ENCODE measurements around the gene CAPZB.
A peak's percentile ranks its signal among the peaks of the same experiment; 100 is the strongest.

CAPZB gene

GRCh38 chr1:19342894-19343616, 142.3 kb downstream of the CAPZB start:
- DNase-seq = no peak

DNA sequence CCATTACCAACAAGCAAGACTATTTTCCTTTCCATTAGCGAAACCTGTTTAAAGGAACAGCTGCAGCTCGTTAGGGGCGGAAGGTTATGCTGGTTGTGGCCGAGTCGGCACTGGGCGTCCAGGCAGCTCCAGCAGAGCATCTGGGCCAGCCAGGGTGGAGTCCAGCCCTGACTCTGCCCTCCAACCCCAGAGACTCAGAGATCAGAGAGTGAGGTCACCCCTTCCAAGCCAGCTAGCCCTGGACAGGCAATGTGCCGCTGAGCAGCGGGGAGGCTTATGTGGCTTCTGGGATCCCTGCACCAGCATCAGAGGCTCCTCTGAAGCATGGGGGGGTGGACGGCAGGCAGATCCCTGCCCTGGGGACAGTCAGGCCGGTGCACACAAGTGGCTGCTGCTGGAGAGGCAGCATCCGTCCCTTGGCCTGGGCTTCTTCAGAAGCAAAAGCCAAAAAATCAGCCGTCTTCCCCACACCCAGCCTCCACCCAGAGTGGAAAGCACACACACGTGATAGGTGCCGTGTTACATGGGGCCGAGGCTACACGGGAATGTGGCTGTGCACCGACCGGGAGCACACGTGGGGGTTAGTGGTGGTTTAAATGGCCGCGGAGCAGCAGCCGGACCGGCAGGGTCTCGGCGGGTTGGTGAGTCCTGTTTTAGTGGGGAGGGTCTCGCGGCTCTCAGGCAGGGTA, 143.1 kb downstream of the CAPZB start:
- DNase-seq = no peak

DNA sequence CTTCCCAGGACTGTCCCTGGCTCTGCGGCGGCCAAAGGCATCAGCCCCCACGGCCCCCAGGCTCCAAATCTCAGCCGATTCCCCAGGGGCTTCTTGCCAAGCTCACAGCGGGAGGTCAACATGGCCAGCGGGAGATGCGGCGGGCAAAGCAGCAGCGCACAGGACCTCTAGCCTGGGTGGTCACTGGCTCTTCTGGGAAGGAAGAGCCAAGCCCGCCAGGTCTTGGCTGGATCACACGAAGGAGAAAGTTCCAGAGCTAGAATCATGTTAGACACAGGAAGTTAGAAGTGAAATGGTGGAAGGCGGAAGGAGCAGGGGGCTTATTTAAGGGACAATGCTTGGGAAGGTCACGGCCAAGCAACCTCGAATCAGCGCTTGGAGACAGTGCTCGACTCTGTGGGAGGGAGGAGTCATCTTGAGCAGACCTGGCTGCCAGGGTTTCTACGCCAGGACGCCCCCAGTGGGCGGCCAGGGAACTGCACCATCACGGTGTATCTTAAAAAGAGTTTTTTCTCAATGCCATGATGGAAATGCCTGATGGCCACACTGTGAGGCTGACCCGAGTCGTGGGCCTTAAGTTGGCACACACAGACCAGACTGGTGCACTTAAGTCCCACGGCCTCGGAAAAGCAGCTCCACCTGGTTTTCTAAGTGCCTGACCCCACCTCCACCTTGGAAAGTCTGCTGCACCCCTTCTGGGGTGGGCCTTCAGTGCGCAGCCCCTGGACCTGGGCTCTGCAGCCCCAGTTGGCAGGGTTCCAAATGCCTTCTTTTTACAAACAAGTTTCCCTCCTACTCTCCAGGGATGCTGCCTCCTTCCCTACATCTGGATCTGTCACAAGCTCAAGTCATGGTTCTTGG, 143.9 kb downstream of the CAPZB start:
- DNase-seq = peak; percentile 83

GRCh38 chr1:19340387-19340937, 144.9 kb downstream of the CAPZB start:
- DNase-seq = no peak

GRCh38 chr1:19339214-19339861, 146.0 kb downstream of the CAPZB start:
- no peak for DNase-seq

DNA sequence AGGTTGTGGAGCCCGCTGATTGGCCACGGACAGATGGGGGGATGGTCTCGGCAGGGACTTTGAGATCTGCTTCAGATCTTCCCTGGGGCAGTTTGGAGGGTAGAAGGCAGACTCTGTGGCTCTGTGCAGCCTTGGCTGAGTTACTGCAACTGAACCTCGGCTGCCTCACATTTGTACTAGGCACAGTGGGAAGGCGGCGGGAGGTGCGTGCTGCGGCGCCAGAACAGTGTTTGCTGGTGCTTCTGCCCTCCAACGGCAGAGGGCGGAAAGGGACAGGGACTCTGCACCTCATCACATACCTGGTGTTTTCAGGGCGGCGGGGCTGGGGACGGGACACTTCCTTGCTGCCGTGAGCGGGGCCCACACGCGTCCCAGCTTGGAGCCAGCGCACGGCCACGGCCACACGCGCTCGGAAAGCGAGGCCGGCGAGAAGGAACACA, 147.0 kb downstream of the CAPZB start:
- no peak for DNase-seq

DNA sequence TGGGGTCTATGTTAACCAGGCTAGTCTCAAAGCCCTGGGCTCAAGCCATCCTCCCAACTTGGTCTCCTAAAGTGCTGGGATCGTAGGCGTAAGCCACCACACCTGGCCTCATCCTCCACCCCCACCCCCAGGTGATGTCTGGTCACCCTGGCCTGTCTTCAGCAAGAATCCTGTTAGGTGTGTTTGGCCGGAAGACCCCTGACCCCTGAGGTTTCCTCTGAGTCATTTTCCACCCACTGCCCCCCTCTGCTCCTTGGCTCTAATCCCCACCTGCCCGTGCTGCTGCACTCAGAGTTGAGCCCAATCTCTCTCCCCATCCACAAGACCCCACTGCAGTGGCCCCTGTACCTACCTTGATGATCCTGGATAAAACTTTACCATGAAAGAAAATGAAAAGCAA, 148.1 kb downstream of the CAPZB start:
- no peak for DNase-seq

DNA sequence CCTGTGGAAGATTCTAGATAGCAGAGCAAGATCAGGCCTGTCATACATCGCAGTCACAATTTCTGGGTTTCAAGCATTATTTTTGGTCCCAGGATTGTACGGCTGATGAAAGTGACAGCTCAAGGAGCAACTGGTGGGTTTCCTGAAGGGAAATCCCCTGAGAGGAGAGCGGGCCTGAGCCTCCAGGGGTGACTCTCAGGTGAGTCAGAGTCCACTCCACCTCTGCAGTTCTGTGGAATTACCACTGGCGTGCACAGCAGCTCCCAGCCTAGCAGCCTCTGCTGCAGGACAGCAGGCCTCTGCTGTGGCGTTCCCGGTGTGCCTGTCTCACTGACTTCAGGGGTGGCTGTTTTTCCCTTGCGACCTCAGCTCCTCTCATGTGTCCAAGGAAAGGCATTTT, 148.8 kb downstream of the CAPZB start:
- DNase-seq = peak; percentile 16

DNA sequence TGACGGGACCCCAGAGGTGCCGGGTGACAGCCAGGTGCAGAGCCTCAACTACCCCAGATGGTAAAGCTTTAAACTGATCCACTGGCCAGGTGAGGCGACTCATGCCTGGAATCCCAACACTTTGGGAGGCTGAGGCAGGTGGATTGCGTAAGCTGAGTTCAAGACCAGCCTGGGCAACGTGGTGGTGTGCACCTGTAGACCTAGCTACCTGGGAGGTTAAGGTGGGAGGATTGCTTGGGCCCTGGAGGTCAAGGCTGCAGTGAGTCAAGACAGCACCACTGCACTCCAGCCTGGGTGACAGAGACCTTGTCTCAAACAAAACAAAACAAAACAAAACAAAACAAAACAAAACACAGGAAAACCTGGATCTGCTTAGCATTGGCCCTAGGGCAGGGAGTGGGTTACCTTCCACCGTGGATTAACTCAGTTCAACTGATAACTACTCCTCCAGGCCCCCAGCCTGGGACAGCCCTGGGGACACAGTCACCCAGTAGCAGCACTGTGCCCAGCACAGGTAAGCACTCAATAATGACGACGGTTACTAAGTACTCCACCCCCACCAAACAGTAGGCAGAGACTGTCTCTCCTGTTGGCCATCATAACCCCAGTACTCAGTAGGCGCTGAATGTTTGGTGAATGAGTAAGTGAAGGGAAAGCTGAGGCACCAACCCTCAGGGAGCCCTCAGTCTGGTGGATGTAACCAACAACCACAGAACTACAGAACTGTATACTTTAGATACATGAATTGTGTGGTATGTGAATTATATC, 151.6 kb downstream of the CAPZB start:
- no peak for DNase-seq

- no peak for DNase-seq
These were observed 152.5 kb downstream of the CAPZB start for GRCh38 chr1:19332832-19333231.

- no peak for DNase-seq
These were observed 154.0 kb downstream of the CAPZB start for GRCh38 chr1:19331262-19331878.

DNA sequence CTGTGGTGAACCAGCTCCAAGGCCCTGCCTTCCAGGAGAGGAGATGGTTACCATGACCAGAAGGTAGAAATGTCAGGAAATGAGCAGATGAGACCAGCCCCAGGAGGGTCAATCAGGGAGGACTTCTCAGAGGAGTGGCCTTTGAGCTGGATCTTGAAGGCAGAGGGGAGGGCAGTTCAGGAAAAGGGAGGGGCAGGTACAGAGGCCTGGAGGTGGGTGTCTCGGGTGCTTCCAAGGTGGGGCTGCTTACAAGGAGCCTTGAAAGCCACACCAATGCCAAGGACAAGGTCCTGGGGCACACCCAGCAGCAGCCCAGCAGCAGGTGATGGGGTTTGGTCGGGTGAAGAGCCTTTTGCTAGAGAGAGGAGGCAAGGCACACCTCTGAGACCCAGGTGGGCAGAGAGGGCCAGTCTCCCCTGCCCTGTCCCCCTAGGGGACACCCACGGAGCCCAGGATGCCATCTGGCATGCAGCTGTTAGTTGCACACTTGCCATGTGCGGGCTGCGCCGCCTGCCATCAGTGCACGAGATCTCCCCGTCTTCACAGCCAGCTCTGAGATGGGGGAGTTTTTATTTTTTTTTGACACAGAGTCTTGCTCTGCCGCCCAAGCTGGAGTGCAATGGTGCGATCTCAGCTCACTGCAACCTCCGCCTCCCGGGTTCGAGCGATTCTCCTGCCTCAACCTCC, 154.7 kb downstream of the CAPZB start:
- DNase-seq = no peak

- DNase-seq = no peak
These were observed 155.7 kb downstream of the CAPZB start for GRCh38 chr1:19329611-19330010.

DNA sequence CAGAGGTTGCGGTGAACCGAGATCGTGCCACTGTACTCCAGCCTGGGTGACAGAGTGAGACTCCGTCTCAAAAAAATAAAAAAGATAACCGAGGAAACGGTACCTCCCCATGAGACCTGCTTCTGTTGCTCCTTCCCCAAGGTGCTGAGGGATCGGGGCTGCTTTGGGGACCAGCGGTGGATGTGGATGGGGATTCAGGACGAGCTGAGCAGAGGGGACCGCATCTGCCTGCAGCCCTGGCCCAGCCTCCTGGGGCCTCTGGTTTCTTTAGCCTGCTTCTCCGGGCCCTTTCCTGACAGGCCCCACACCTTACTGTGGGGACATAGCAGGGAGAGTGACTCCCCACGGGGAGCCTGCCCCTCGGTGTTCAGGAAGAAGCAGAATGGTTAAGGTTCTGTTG, 156.2 kb downstream of the CAPZB start:
- no peak for DNase-seq

DNA sequence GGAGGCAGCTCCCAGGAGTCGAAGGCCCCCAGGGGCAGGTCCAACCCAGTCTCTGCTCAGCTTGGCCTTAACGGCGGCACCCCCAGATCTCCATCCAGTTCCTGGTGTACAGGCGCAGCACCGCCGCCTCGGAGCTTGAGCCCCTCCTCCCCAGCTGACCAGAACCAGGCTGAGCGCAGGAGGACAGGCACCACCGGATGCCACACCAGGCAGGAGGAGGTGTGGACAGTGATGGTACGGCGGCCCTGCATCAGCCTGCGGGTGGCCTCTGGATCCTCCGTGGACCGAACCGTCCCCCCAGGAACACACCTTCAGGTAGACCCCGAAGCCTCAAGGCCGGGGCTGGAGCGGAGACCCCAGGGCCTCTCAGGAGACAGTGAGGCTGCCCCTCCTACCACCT, 156.9 kb downstream of the CAPZB start:
- no peak for DNase-seq

- DNase-seq = no peak
These were observed 157.6 kb downstream of the CAPZB start for GRCh38 chr1:19327736-19328135.

DNA sequence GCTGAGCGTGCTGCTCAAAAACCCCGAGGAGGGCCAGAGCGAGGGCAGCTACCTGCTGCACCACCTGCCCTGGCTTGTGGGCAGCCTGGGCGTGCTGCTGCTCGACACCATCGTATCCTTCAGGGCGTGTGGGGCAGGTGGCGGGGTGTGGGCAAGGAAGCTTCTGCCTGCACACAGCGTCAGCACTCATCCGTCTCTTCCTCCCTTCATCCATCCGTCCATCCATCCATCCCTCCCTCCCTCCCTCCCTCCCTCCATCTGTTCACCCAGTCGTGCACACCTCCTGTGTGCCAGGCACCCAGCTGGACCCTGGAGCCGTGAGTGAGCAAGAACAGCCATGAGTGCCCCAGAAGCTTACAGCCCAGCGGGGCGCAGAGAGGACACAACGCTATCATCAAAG, 158.0 kb downstream of the CAPZB start:
- no peak for DNase-seq

DNA sequence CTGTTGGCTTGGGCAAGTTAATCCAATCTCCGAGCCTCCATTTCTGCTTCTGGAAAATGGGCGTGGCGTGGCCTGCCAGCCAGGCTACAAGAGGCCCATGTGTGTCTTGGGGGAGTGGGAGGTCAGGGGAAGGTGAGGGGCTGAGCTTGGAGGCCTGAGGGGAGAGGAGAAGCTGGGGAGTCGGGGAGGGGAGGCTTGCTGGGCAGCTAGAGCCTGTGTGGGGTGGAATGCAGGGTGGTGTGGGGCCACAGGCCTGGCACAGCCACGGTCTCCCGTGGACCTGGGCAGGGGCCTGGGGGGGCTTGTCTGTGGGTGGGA, 158.6 kb downstream of the CAPZB start:
- DNase-seq = no peak

- DNase-seq = no peak
These were observed 159.2 kb downstream of the CAPZB start for GRCh38 chr1:19325958-19326747.

DNA sequence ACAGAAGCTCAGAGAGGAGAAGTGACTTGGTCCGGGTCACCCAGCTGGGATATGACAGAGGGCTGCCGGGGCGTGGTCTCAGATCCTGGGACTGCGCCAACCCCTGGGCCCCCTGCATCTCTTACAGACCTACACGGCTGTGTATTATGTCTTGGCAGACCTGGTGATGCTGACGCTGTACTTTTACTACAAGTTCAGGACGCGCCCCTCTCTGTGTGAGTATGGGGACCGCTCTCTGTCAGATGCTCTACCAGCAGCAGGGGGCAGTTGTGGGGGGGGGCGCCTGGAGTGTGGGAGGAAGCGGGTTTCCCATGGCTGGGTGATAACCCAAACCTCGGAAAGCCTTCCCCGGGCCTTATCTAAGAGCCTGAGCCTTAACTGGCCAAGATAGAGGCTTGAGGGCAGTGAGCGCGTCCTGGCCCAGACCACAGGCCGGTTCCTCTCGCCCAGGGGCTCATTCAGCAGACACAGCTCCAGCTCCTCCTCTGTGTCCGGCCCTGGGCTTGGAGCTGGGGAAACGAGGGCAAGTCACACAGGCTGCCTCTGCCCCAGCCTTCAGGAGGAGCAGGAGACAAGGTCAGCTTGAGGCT, 159.9 kb downstream of the CAPZB start:
- no peak for DNase-seq
